Activated naive CD4-positive, alpha-beta T cell treated with Interleukin-2 at 50 U/mL for 16 hours (primary cell): ENCODE measurements around the gene TECTA.
"Not testable (repeated sequence)": the region's sequence is repeated elsewhere in the genome, so short reads cannot be mapped to it uniquely, and the experiment has no call there.

Source experiments
- DNase-seq: peaks from one replicate; pipeline ENCODE4 v3.0.0-alpha.2; 2020

Gene TECTA

DNA sequence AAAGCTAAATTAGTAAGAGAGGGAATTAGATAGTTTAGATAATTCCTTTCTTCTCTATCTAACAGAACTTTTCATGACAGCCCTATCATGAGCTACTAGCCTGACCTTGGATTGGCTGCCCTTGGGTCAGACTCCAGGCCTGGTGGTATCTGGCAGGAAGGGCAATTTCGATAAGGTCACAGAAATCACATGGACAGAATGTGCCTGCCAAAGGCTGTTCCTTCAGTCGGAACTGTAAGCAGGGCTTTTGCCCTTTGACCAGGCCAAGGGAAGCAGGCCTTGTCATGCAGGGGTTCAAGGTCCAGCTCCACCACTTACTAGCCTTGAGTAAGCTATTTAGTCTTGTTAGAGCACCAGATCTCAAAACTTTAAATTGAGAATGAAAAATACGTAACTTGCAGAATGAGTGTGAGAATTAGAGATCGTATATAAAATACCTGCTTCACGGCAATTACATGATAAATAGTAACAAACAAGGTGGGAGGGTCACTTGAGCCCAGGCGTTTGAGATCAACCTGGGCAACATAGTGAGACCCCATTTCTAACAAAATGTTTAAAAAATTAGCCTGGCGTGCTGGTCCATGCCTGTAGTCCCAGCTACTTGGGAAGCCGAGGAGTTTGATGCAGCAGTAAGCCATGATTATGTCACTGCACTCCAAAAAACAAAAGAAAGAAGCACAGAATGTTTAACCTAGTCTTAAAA, 130.7 kb downstream of the TECTA start:
- no peak for DNase-seq

DNA sequence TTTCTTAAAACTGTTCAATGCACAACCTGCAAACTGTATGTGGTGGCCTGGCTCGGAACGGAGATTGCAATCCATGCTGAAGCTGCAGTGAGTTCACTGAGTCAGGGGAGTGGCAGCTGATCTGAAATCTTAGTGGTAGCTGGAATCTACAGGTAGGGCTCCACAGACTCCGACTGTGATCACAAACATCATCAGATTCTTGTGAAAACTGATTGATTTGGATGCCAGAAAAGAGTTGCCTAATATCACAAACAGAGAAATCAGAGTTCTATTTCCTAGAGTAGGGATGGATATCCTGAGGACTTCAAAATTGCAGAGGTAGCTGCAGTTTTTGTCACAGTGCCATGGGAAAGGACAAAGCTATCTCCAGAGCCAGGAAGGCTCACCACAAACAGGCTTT, 134.0 kb downstream of the TECTA start:
- DNase-seq, result no peak

DNA sequence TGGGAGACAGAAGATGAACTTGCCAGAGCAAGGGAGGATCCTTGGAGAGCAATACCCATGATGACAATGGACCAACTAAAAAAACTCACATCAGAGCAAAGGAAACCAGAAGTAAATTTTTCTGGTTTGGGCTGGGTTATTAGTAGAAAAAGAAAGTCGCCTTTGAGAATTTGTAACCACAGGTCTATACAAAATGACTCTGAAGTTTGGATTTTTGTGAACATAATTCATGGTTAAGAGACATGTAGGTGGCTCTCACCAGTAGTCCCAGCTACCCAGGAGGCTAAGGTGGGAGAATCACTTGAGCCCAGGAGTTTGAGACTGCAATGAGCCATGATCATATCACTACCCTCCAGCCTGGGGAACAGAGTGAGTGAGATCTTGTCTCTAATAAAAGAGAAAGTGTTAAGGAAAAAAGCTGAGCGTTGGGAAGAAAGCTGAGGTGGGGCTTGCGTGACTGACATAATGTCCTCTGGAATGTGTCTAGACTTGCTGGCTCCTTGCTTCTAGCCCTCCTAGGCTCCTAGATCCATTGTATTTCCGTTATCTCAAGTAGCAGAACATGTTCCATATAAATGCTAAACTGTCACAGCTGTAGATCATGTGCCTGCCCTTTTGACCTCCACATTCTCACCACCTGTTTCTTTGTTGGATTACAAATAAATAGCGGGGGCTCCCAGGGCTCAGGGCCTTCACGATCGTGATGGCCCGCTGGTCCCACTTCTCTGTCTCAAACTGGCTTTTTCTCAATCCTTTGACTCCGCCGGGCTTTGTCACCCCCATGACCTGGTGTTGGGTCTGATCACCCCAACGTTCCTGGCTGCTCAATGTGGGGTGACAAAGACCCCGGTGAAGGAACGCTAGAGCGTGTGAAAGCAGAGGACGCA, 135.3 kb downstream of the TECTA start:
- no peak for DNase-seq

DNA sequence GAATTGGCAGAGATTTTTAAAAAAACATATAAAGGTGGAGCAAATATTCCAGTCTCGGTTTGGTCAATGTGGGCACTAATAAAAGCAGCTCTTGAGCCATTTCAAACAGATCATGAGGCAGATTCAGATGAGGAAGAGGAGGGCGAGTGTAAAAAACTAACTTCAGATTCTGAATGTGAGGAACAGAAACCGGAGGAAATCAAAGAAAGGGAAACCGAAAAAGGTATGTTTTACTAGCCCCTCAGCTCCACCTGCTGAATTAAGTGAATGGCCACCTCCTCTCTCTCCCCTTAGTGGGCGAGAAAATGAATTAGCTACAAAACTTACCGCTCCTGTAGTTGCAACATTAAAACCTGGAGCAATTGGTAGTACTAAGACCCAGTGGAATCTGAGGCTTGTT, 136.2 kb downstream of the TECTA start:
- not testable (repeated sequence) for DNase-seq

DNA sequence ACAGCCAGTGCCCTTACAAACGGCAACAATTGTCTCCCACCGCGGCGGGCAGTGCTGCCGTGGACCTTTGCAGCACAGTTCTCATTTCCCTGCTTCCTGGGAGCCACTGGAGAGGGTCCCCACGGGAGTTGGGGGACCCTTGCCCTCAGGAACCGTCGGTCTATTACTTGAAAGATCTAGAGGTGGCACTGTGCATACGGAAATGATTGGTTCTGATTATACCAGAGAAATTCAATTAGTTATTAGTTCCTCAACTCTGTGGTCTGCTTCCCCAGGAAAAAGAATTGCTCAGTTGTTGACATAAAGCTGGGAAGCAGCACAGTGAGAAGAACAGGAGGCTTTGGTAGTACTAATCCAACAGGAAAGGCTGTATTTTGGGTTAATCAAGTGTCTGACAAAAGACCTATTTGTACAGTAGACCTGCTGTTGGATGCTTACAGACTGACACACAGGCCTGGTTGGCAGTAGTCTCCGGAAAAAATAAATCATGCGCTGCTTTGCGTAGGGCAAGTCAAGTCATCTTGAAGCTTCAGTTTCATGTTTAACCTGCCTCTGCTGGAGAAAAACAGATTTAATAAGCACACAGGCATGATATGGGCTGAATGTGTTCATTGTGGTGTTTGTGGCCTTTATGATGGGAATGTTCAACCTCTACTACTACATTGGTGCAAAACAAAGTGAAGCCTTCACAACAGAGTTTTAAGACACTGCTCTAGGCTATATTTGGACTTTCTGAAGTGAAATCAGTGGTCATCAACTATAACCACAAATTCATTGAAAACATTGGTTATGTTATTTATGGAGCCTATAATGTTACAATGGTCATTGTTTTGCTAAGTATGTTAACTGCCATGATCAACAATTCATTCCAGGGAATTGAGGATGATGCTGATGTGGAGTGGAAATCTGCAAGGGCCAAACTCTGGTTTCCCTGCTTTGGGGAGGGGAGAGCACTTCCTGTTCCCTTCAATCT, 136.9 kb downstream of the TECTA start:
- peak; percentile 22 for DNase-seq

DNA sequence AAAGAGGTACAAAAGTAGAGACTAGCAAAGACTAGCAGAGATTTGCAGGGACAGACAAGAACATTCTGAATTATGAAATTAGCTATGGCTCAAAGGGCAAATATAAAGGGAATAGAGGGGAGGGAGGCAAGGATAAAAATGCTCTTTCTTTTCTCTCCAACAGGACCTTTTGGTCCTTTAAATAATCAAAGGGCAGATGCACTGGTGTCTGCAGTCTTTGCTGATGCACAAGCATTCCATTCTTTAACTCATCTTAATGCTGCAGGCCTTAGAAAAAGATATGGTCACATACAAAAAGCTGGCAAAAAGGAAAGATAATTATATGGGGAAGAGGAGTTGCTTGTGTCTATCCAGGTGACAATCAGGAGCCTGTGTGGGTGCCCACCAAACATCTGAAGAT, 137.9 kb downstream of the TECTA start:
- DNase-seq, result no peak

DNA sequence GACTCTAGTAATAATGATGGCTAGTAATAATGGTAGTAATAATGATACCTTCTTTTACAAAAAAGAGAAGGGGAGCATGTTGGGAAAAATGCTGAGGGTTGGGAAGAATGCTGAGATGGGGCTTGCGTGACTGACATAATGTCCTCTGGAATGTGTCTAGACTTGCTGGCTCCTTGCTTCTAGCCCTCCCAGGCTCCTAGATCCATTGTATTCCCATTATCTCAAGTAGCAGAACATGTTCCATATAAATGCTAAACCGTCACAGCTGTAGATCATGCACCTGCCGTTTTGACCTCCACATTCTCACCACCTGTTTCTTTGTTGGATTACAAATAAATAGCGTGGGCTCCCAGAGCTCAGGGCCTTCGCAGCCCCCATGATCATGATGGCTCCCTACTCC, 139.0 kb downstream of the TECTA start:
- not testable (repeated sequence) for DNase-seq

DNA sequence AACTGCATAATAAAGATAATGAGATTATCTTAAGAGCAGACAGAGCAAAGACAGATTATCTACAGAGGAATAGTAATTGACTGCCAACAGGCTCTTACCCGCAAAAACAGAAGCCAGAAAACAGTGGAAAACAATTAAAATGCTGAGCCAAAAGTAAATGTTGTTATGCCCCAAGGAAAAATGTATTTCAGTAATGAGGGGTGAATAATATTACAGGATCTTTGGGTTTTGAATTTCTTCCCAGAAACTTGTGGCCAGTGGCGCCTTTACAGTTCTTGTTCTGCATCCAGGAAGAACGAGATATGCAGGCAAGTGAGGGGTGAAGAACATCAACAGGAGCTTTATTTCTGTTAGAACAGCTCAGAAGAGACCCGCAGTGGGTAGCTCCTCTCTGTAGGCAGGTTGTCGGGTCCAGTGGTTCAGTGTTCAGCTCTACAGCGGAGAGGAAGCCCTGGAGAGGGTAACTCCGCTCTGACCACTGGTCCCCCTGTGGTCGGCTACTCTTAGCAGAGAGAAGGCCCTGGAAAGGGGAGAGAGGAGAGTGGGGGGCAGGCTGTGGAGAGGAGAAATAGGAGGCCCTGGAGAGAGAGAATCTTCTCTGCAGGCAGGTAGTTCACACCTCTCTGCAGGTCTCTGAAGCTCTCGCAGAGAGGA, 139.7 kb downstream of the TECTA start:
- DNase-seq, result no peak
